Measurements from ENCODE around the gene UVRAG.

UVRAG gene

GRCh38 chr11:75792997-75793800, 21.8 kb upstream of the UVRAG start:
- no peak for DNase-seq
- H3K27me3 Mint-ChIP-seq = peaks cover 12% of the 10 kb centered on the region
- H3K4me1 Mint-ChIP-seq = no peaks in the 10 kb centered on the region
- no peaks in the 10 kb centered on the region for H3K9me3 Mint-ChIP-seq
- H3K36me3 Mint-ChIP-seq = no peaks in the 10 kb centered on the region
- H3K4me3 Mint-ChIP-seq = no peak overlapping the region
- CTCF ChIA-PET = interaction anchor here (0.5 to 2.0 kb wide), 4 partner anchors 10 to 79 kb away, joined by 3 to 7 read pairs (median 4); no protein-coding TSS in a partner anchor
- no peak overlapping the region for H3K27ac Mint-ChIP-seq

DNA sequence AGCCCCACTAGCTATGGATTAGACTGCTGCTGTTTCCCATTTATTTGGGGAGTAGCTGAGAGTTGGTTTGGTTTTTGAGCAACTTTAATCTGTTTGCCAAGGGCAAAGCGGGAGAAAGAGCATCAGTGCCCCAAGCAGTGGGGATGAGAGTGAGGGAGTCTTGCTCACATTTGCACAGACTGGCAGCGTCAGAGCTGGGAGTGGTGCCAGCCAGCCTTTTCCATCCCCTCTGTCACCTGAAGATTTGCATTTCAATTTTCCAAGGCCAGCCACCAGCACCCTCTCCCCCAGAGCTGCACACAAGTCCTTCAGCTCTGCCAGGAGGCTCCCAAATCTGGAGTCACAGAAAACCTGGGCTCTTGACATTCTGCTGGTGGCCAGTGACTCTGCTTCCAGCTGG, 21.0 kb upstream of the UVRAG start:
- no peak overlapping the region for H3K27ac Mint-ChIP-seq
- H3K4me3 Mint-ChIP-seq = no peak overlapping the region
- H3K4me1 Mint-ChIP-seq = no peaks in the 10 kb centered on the region
- CTCF ChIA-PET = interaction anchor here (0.6 to 2.0 kb wide), 3 partner anchors 9 to 63 kb away, joined by 3 to 7 read pairs (median 4); no protein-coding TSS in a partner anchor
- no peaks in the 10 kb centered on the region for H3K9me3 Mint-ChIP-seq
- no peaks in the 10 kb centered on the region for H3K36me3 Mint-ChIP-seq
- peaks cover 12% of the 10 kb centered on the region for H3K27me3 Mint-ChIP-seq
- no peak for DNase-seq

DNA sequence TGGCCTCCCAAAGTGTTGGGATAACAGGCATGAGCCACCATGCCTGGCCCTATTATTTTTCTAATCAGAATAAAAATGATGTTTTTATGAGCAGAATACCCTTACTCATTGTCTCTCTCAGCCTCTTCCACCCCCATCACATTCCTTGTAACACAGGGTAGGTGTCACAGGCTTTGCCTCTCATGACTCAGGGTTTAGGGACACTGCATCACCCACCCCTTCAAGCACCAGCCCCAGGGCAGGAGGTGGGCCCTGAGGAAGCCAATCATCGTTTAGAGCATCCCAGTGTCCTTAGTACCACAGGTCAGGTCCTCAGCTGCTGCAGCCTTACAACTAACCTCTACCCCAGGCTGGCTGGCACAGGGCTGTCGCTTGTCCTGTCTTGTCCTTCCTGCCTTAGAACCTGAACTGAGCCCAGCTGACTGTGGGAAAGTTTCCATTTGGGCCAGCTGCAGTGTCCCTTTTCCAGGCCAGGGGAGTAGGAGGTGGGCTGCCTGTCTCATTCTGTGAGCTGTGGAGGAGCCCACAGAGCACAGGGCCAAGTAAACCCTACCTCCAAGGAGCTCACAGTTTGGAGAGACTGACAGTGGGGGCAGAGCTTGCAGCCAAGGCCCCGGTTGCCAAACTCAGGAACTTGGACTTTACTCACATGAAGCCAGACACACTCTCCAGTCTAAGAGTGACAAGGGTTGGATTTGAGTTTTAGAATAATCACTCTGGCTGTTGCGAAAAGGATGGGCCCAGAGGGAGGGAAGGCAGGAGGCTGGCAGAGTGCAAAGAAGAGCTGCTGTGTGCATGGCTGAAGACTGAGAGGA, 19.5 kb upstream of the UVRAG start:
- H3K27ac Mint-ChIP-seq = no peak overlapping the region
- no peaks in the 10 kb centered on the region for H3K9me3 Mint-ChIP-seq
- H3K36me3 Mint-ChIP-seq = no peaks in the 10 kb centered on the region
- H3K27me3 Mint-ChIP-seq = peaks cover 12% of the 10 kb centered on the region
- H3K4me1 Mint-ChIP-seq = peaks cover under 1% of the 10 kb centered on the region
- CTCF ChIA-PET = no interaction called here
- H3K4me3 Mint-ChIP-seq = no peak overlapping the region
- no peak for DNase-seq

GRCh38 chr11:75796091-75796435, 18.9 kb upstream of the UVRAG start:
- Mint-ChIP-seq H3K9me3 (no peaks in the 10 kb centered on the region), H3K27ac (no peak overlapping the region), H3K27me3 (peaks cover 12% of the 10 kb centered on the region), H3K36me3 (no peaks in the 10 kb centered on the region), H3K4me1 (peaks cover 7% of the 10 kb centered on the region), H3K4me3 (no peak overlapping the region)
- CTCF ChIA-PET = no interaction called here
- no peak for DNase-seq

- Mint-ChIP-seq H3K4me1 (peaks cover 17% of the 10 kb centered on the region), H3K36me3 (no peaks in the 10 kb centered on the region), H3K27ac (no peak overlapping the region), H3K27me3 (peaks cover 12% of the 10 kb centered on the region), H3K4me3 (no peak overlapping the region), H3K9me3 (no peaks in the 10 kb centered on the region)
- CTCF ChIA-PET = interaction anchor here (1.5 kb wide), 1 partner anchor 69 kb away, joined by 3 read pairs; no protein-coding TSS in a partner anchor
- DNase-seq = no peak
Observed at GRCh38 chr11:75797116-75797515, 17.9 kb upstream of the UVRAG start.

DNA sequence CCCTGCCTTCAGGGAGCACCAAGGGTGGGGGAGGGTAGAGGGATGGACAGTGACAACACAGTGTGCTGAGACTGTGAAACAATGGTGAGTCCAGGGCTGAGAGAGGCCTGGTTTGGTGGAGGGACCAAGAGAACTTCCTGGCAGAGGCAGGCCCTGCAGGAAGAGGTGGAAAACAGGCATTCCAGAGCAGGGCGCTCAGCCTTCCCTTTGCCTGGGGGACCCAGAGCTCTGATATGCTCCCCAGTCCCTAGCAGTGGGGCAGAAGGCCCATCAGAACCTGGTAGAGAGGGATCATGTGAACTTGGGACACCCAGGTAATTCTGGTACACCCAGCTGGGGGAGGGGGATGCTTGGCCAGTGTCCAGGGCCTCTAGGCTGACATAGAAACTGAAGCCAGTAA, 17.2 kb upstream of the UVRAG start:
- Mint-ChIP-seq H3K27ac (no peak overlapping the region), H3K27me3 (peaks cover 12% of the 10 kb centered on the region), H3K36me3 (no peaks in the 10 kb centered on the region), H3K4me1 (peaks cover 20% of the 10 kb centered on the region), H3K4me3 (no peak overlapping the region), H3K9me3 (no peaks in the 10 kb centered on the region)
- no peak for DNase-seq
- CTCF ChIA-PET = interaction anchor here (1.5 kb wide), 1 partner anchor 69 kb away, joined by 3 read pairs; no protein-coding TSS in a partner anchor

DNA sequence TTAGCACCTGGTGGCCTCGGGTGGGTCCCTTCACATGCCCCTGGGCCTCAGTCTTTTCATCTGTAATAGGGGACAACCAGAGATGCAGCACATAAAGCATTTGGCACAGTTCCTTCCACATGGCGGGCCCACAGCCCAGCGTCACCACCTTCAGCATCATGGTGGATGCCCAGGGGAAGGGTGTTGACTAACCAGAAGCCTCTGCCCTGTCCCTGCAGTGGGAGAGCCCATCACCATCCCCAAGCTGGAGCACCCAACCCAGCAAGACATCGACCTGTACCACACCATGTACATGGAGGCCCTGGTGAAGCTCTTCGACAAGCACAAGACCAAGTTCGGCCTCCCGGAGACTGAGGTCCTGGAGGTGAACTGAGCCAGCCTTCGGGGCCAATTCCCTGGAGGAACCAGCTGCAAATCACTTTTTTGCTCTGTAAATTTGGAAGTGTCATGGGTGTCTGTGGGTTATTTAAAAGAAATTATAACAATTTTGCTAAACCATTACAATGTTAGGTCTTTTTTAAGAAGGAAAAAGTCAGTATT, 14.8 kb upstream of the UVRAG start:
- no peak overlapping the region for H3K27ac Mint-ChIP-seq
- no peak overlapping the region for H3K4me3 Mint-ChIP-seq
- no peaks in the 10 kb centered on the region for H3K27me3 Mint-ChIP-seq
- no peaks in the 10 kb centered on the region for H3K9me3 Mint-ChIP-seq
- H3K4me1 Mint-ChIP-seq = peaks cover 20% of the 10 kb centered on the region
- CTCF ChIA-PET = interaction anchor here (1.0 to 6.3 kb wide), 5 partner anchors 10 to 77 kb away, joined by 3 to 133 read pairs (median 4); partner anchors contain the start of gene UVRAG
- H3K36me3 Mint-ChIP-seq = no peaks in the 10 kb centered on the region
- DNase-seq = no peak

DNA sequence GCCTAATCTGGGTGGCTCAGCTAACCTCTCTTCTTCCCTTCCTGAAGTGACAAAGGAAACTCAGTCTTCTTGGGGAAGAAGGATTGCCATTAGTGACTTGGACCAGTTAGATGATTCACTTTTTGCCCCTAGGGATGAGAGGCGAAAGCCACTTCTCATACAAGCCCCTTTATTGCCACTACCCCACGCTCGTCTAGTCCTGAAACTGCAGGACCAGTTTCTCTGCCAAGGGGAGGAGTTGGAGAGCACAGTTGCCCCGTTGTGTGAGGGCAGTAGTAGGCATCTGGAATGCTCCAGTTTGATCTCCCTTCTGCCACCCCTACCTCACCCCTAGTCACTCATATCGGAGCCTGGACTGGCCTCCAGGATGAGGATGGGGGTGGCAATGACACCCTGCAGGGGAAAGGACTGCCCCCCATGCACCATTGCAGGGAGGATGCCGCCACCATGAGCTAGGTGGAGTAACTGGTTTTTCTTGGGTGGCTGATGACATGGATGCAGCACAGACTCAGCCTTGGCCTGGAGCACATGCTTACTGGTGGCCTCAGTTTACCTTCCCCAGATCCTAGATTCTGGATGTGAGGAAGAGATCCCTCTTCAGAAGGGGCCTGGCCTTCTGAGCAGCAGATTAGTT, 14.2 kb upstream of the UVRAG start:
- DNase-seq = no peak
- CTCF ChIA-PET = interaction anchor here (1.0 to 6.3 kb wide), 7 partner anchors 14 to 351 kb away, joined by 3 to 133 read pairs (median 6); partner anchors contain the start of gene UVRAG
- Mint-ChIP-seq H3K27me3 (no peaks in the 10 kb centered on the region), H3K9me3 (no peaks in the 10 kb centered on the region), H3K4me1 (peaks cover 20% of the 10 kb centered on the region), H3K27ac (peak overlapping the region; percentile 79), H3K36me3 (no peaks in the 10 kb centered on the region), H3K4me3 (no peak overlapping the region)

DNA sequence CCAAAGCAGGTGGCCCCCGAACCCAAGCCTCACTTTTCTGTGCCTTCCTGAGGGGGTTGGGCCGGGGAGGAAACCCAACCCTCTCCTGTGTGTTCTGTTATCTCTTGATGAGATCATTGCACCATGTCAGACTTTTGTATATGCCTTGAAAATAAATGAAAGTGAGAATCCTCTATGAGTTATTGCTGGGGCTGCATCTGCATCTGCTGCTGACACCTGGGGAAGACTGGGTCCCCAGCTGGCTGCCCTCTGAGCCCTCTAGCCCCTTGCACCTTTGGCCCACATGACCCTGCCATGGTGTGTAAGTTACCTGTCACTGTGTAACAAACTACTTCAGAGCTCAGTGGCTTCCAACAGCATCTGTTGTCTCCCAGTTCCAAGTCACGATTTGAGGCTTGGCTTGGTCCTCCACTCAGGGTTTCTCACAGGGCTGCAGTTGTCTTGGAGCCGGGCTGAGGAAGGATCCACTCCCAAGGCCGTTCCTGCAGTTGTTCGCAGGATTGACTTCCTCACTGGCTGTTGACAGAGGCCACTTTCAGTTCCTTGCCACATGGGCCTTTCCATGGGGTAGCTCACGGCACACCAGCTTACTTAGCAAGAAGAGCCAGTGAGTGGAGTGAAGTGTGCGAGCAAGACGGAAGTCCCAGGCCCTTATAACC, 13.5 kb upstream of the UVRAG start:
- Mint-ChIP-seq H3K4me1 (peaks cover 20% of the 10 kb centered on the region), H3K27me3 (no peaks in the 10 kb centered on the region), H3K27ac (peak overlapping the region; percentile 79), H3K36me3 (no peaks in the 10 kb centered on the region), H3K9me3 (no peaks in the 10 kb centered on the region), H3K4me3 (no peak overlapping the region)
- peak; percentile 39 for DNase-seq
- CTCF ChIA-PET = interaction anchor here (1.1 to 6.3 kb wide), 9 partner anchors 13 to 351 kb away, joined by 4 to 133 read pairs (median 10); partner anchors contain the start of gene UVRAG

GRCh38 chr11:75802021-75802912, 12.7 kb upstream of the UVRAG start:
- Mint-ChIP-seq H3K4me1 (peaks cover 20% of the 10 kb centered on the region), H3K4me3 (no peak overlapping the region), H3K27ac (no peak overlapping the region), H3K36me3 (no peaks in the 10 kb centered on the region), H3K9me3 (no peaks in the 10 kb centered on the region), H3K27me3 (peaks cover 3% of the 10 kb centered on the region)
- CTCF ChIA-PET = interaction anchor here (0.6 to 6.3 kb wide), 16 partner anchors 9 to 350 kb away, joined by 3 to 133 read pairs (median 6); partner anchors contain the start of gene UVRAG
- no peak for DNase-seq

GRCh38 chr11:75802913-75803820, 11.8 kb upstream of the UVRAG start:
- DNase-seq = peak; percentile 84
- Mint-ChIP-seq H3K36me3 (no peaks in the 10 kb centered on the region), H3K27me3 (peaks cover 4% of the 10 kb centered on the region), H3K4me1 (peaks cover 20% of the 10 kb centered on the region), H3K4me3 (no peak overlapping the region), H3K9me3 (no peaks in the 10 kb centered on the region), H3K27ac (no peak overlapping the region)
- CTCF ChIA-PET = interaction anchor here (0.6 to 6.3 kb wide), 22 partner anchors 10 to 517 kb away, joined by 3 to 133 read pairs (median 4); partner anchors contain the start of gene UVRAG

DNA sequence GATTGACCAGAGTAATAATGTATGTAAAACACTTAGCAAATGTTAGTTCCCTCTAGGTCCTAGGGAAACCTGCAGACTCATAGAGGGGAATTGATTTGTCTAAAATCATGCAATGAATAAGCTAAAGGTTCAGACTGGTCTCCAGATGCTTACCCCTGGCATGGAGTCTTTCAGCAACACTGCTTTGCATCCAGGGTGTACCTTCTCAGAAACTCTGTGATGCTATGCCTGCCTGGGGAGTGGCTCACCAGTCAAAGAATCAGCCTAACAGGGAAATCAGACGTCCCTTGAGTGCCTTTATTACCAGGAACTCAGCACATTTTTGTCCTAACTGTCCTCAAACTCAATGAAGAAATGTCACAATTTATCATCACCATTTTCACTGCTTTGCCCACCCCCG, 5.9 kb upstream of the UVRAG start:
- peaks cover 8% of the 10 kb centered on the region for H3K4me1 Mint-ChIP-seq
- no peak overlapping the region for H3K27ac Mint-ChIP-seq
- CTCF ChIA-PET = interaction anchor here (1.0 kb wide), 1 partner anchor 9 kb away, joined by 3 read pairs; no protein-coding TSS in a partner anchor
- no peaks in the 10 kb centered on the region for H3K9me3 Mint-ChIP-seq
- peaks cover 25% of the 10 kb centered on the region for H3K27me3 Mint-ChIP-seq
- H3K4me3 Mint-ChIP-seq = no peak overlapping the region
- no peaks in the 10 kb centered on the region for H3K36me3 Mint-ChIP-seq
- no peak for DNase-seq
